HL-60/S4 treated with retinoic acid at 250 ng/mL for 4 days and 3 days (cell line): ENCODE measurements around the gene SRCAP.

Experiments
- in situ Hi-C: fragments of 300-500 bp; cut with MboI; formaldehyde crosslinking; loops from 2 replicates; pipeline ENCODE4 v1.7.0; 2022; ENCODE audit warnings: low sequenced_read_pairs

Gene SRCAP

GRCh38 chr16:30728899-30729672 is 30.1 kb downstream of the SRCAP start:
- in situ Hi-C loops: no loop called here

- in situ Hi-C loops: no loop called here
Measured at GRCh38 chr16:30731411-30731810, 32.4 kb downstream of the SRCAP start.

GRCh38 chr16:30736995-30737793 is 38.2 kb downstream of the SRCAP start:
- in situ Hi-C loops: no loop called here

- in situ Hi-C loops: no loop called here
Measured at GRCh38 chr16:30737794-30738648, 39.0 kb downstream of the SRCAP start.

- in situ Hi-C loops: no loop called here
Measured at GRCh38 chr16:30738984-30739951, 40.3 kb downstream of the SRCAP start.

- in situ Hi-C loops: no loop called here
Measured at GRCh38 chr16:30740364-30741251, 41.6 kb downstream of the SRCAP start.

GRCh38 chr16:30741461-30741914 is 42.5 kb downstream of the SRCAP start:
- in situ Hi-C loops: no loop called here

GRCh38 chr16:30743716-30744115 is 44.7 kb downstream of the SRCAP start:
- in situ Hi-C loops: no loop called here

GRCh38 chr16:30744183-30744582 is 45.2 kb downstream of the SRCAP start:
- in situ Hi-C loops: no loop called here

- in situ Hi-C loops: no loop called here
Measured at GRCh38 chr16:30745082-30745481, 46.1 kb downstream of the SRCAP start.

- in situ Hi-C loops: no loop called here
Measured at GRCh38 chr16:30746638-30747175, 47.7 kb downstream of the SRCAP start.

GRCh38 chr16:30747331-30747730 is 48.4 kb downstream of the SRCAP start:
- in situ Hi-C loops: no loop called here

- in situ Hi-C loops: no loop called here
Measured at GRCh38 chr16:30747799-30748633, 49.0 kb downstream of the SRCAP start, which contains the start of gene PHKG2. Gene PHKG2 (plus strand): TSS chr16:30748425. CDS start chr16:30748821, 396 bp downstream.

GRCh38 chr16:30748634-30749445 is 49.9 kb downstream of the SRCAP start:
- in situ Hi-C loops: no loop called here

- in situ Hi-C loops: no loop called here
Measured at GRCh38 chr16:30750201-30750600, 51.2 kb downstream of the SRCAP start.

- in situ Hi-C loops: no loop called here
Measured at GRCh38 chr16:30750876-30751465, 52.0 kb downstream of the SRCAP start.
